CD8-positive, alpha-beta memory T cell (primary cell): ENCODE data around the gene KLK14. TPM values are rescaled to one million over a fixed set of nuclear protein-coding genes. Genes with fewer than 3 reads are reported as not detected.

Source experiments
- CTCF ChIA-PET: fragments of 350-600 bp; sonication (Branson Sonifier 250); formaldehyde crosslinking; loops from one replicate; lab custom pipeline; 2021; ENCODE audit warnings: antibody characterized with exemption; lab: Charles Lee
- POLR2A ChIA-PET: fragments of 350-600 bp; sonication (Branson Sonifier 250); formaldehyde crosslinking; loops from one replicate; lab custom pipeline; 2021; ENCODE audit warnings: antibody characterized with exemption; lab: Charles Lee
- DNase-seq, 5 donors: peaks; one replicate each; pipeline versions ENCODE4 v3.0.0 to v3.0.0-alpha.2; 2020 to 2022; ENCODE audit warnings: mixed read lengths in 1 of 5
- H3K27ac ChIP-seq: one replicate; pipeline ENCODE4 v1.7.0; 2013; ENCODE audit warnings: low read depth, mild to moderate bottlenecking, low read length, moderate library complexity
- H3K27me3 ChIP-seq: 2 replicates; pipeline ENCODE4 v1.7.0; 2013; ENCODE audit warnings: low read length, mild to moderate bottlenecking; ENCODE audit not compliant: insufficient read depth, poor library complexity, severe bottlenecking
- H3K36me3 ChIP-seq: 2 replicates; pipeline ENCODE4 v1.7.0; 2013; ENCODE audit warnings: mild to moderate bottlenecking, low read length, moderate library complexity; ENCODE audit not compliant: insufficient read depth
- H3K4me1 ChIP-seq: 2 replicates; pipeline ENCODE4 v1.7.0; 2013; ENCODE audit warnings: mild to moderate bottlenecking, low read length, moderate library complexity; ENCODE audit not compliant: insufficient read depth
- H3K4me3 ChIP-seq: 2 replicates; pipeline ENCODE4 v1.7.0; 2013; ENCODE audit warnings: mild to moderate bottlenecking, low read length
- H3K9me3 ChIP-seq: 2 replicates; pipeline ENCODE4 v1.7.0; 2013; ENCODE audit warnings: mild to moderate bottlenecking, low read length
- H3K27ac Mint-ChIP-seq, 8 donors: one replicate each; pipeline ENCODE4 v1.8.0; 2020 to 2021; ENCODE audit warnings: mixed read lengths in 8 of 8, mild to moderate bottlenecking in 6 of 8, inconsistent platforms in 3 of 8, moderate library complexity in 3 of 8
- H3K27me3 Mint-ChIP-seq, 2 donors: one replicate each; pipeline ENCODE4 v1.8.0; 2020 to 2021; ENCODE audit warnings: mixed read lengths in 2 of 2, mild to moderate bottlenecking in 1 of 2, moderate library complexity in 1 of 2
- H3K36me3 Mint-ChIP-seq, 3 donors: one replicate each; pipeline ENCODE4 v1.8.0; 2020 to 2021; ENCODE audit warnings: mixed read lengths in 3 of 3, inconsistent platforms in 1 of 3, mild to moderate bottlenecking in 1 of 3
- H3K4me1 Mint-ChIP-seq, 3 donors: one replicate each; pipeline ENCODE4 v1.8.0; 2020 to 2021; ENCODE audit warnings: mixed read lengths in 3 of 3, inconsistent platforms in 1 of 3, mild to moderate bottlenecking in 1 of 3
- H3K4me3 Mint-ChIP-seq, 7 donors: one replicate each; pipeline ENCODE4 v1.8.0; 2020 to 2021; ENCODE audit warnings: mixed read lengths in 7 of 7, mild to moderate bottlenecking in 6 of 7, moderate library complexity in 4 of 7, inconsistent platforms in 2 of 7
- H3K9me3 Mint-ChIP-seq, 5 donors: one replicate each; pipeline ENCODE4 v1.8.0; 2020 to 2022; ENCODE audit warnings: mixed read lengths in 5 of 5, mild to moderate bottlenecking in 3 of 5, moderate library complexity in 2 of 5, inconsistent platforms in 1 of 5
- polyA plus RNA-seq: library from polyadenylated mRNA; unstranded; fragments of 300-500 nt; fragmentation: Illumina TruSeq; gene quantifications from one replicate; pipeline ENCODE4 v1.2.3, GENCODE V29; 2021
- total RNA-seq, 2 experiments: library from RNA; stranded (reverse); gene quantifications; one replicate each; pipeline ENCODE4 v1.2.3, GENCODE V29; 2021

The KLK14 gene
- total and polyA plus RNA-seq, 3 experiments from 2014 or later: 0.26 to 0.31 TPM; not detected in 1

DNA sequence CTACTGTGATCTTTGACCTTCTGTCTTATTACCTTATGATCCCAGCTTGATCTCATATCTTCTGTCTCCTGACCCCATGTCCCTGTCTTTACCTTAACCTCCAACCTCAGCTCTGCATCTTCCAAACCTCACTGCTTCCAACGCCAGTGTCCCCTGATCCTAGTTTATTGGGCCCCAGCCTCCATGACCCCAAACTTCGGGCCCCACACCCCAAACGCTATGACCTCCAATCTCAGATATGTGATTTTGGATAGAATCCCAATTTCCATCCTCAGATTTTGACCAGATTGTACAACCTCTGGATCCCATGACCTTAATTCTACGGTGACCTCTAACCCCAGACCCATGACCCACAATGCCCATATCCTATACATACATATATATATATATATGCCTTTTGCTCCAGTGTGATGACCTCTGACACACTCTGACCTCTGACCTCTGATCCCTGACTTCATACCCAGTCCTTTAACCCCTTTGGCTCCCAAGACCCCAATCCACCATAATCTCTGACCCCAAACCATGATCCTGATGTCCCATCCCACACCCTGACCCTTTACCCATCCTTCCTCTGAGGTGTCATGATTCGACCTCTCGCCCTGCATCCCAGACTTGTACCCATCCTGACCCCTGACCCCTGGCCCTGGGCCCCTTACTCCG, 51.3 kb downstream of the KLK14 start:
- Mint-ChIP-seq H3K9me3 (no peaks in the 10 kb centered on the region), H3K27me3 (peaks cover 40 to 49% of the 10 kb centered on the region in 2 donors), H3K27ac (peak overlapping the region in 2 of 8 donors; percentile 59 to 62), H3K36me3 (no peaks in the 10 kb centered on the region), H3K4me3 (no peak overlapping the region), H3K4me1 (no peaks in the 10 kb centered on the region)
- Histone ChIP-seq H3K4me1 (no peaks in the 10 kb centered on the region), H3K4me3 (no peak overlapping the region), H3K36me3 (no peaks in the 10 kb centered on the region), H3K27me3 (peaks cover 5% of the 10 kb centered on the region), H3K9me3 (no peaks in the 10 kb centered on the region), H3K27ac (no peak overlapping the region)
- ChIA-PET POLR2A (no interaction called here), CTCF (no interaction called here)
- DNase-seq: no peak

DNA sequence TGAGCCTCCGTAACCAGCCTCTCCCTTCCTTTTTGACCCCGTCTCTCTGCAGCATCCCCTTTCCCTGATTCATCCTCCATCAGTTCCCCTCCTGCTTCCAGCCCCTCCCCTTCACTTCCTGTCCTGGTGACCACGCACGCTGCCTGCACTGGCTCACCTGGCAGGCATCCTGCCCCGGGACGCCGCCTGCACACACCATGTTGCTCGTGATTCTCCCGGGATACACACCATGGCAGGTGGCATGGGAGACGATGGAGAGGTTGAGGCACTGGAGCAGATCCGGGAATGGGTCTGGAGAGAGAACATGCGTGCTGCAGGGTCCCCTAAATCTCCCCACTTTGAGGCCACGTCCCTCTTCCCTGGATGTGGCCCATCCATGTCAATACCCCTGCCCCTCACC, 52.1 kb downstream of the KLK14 start:
- H3K27me3 ChIP-seq: peaks cover 5% of the 10 kb centered on the region
- Mint-ChIP-seq H3K4me1 (no peaks in the 10 kb centered on the region), H3K9me3 (no peaks in the 10 kb centered on the region)

DNA sequence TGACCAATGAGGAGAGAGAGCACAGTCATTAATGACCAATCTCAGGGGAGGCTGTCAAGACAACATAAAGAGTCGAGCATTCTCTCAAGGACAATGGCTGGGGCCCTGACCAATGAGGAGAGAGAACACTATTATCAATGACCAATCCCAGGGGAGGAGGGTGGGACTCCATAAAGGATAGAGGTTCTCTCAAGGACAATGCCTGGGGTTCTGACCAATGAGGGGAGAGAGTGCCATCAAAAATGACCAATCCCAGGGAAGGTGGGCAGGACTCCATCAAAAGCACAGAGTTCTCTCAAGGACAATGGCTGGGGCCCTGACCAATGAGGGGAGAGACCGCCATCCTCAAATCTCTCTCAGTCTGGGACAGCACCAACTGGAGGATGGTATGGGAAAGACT, 53.0 kb downstream of the KLK14 start:
- CTCF ChIA-PET: no interaction called here
- Mint-ChIP-seq H3K27ac (no peak overlapping the region), H3K4me1 (no peaks in the 10 kb centered on the region), H3K36me3 (no peaks in the 10 kb centered on the region), H3K27me3 (peaks cover 41 to 53% of the 10 kb centered on the region in 2 donors), H3K4me3 (no peak overlapping the region), H3K9me3 (no peaks in the 10 kb centered on the region)
- H3K4me1 ChIP-seq: no peaks in the 10 kb centered on the region
- no peaks in the 10 kb centered on the region for H3K36me3 ChIP-seq
- no peak overlapping the region for H3K27ac ChIP-seq
- peaks cover 9% of the 10 kb centered on the region for H3K27me3 ChIP-seq
- no peak for DNase-seq
- H3K9me3 ChIP-seq: no peaks in the 10 kb centered on the region
- no peak overlapping the region for H3K4me3 ChIP-seq
- POLR2A ChIA-PET: no interaction called here

More for the DNA sequence above, 52.1 kb downstream of the KLK14 start:
- Mint-ChIP-seq H3K36me3 (no peaks in the 10 kb centered on the region), H3K27me3 (peaks cover 39 to 49% of the 10 kb centered on the region in 2 donors), H3K4me3 (no peak overlapping the region), H3K27ac (no peak overlapping the region)
- H3K9me3 ChIP-seq: no peaks in the 10 kb centered on the region
- no peaks in the 10 kb centered on the region for H3K36me3 ChIP-seq
- no peaks in the 10 kb centered on the region for H3K4me1 ChIP-seq
- no peak overlapping the region for H3K27ac ChIP-seq
- ChIA-PET POLR2A (no interaction called here), CTCF (no interaction called here)
- no peak for DNase-seq
- H3K4me3 ChIP-seq: no peak overlapping the region

Other genes with a start within 250 kb of the KLK14 start
- not detected for gene KLK15, start 249.3 kb downstream of the KLK14 start, total RNA-seq
- not detected for gene KLK15, start 249.3 kb downstream of the KLK14 start, polyA plus RNA-seq
- not detected for gene KLK3, start 228.0 kb downstream of the KLK14 start, total RNA-seq
- not detected for gene KLK3, start 228.0 kb downstream of the KLK14 start, polyA plus RNA-seq
- gene KLK2, start 209.4 kb downstream of the KLK14 start, total RNA-seq: not detected
- gene KLK2, start 209.4 kb downstream of the KLK14 start, polyA plus RNA-seq: not detected
- not detected for gene KLK4, start 171.5 kb downstream of the KLK14 start, total RNA-seq
- gene KLK4, start 171.5 kb downstream of the KLK14 start, polyA plus RNA-seq: not detected
- gene KLK5, start 129.8 kb downstream of the KLK14 start, total RNA-seq: not detected
- not detected for gene KLK5, start 129.8 kb downstream of the KLK14 start, polyA plus RNA-seq
- gene KLK6, start 113.3 kb downstream of the KLK14 start, total RNA-seq: not detected
- gene KLK6, start 113.3 kb downstream of the KLK14 start, polyA plus RNA-seq: not detected
- gene KLK7, start 99.0 kb downstream of the KLK14 start, total RNA-seq: not detected
- gene KLK7, start 99.0 kb downstream of the KLK14 start, polyA plus RNA-seq: not detected
- not detected for gene KLK8, start 81.3 kb downstream of the KLK14 start, total RNA-seq
- not detected for gene KLK8, start 81.3 kb downstream of the KLK14 start, polyA plus RNA-seq
- gene KLK10, start 63.2 kb downstream of the KLK14 start, total RNA-seq: not detected
- not detected for gene KLK10, start 63.2 kb downstream of the KLK14 start, polyA plus RNA-seq
- not detected for gene KLK11, start 56.3 kb downstream of the KLK14 start, total RNA-seq
- gene KLK11, start 56.3 kb downstream of the KLK14 start, polyA plus RNA-seq: not detected
- not detected for gene KLK12, start 47.9 kb downstream of the KLK14 start, total RNA-seq
- not detected for gene KLK12, start 47.9 kb downstream of the KLK14 start, polyA plus RNA-seq
- not detected for gene KLK13, start 17.8 kb downstream of the KLK14 start, total RNA-seq
- not detected for gene KLK13, start 17.8 kb downstream of the KLK14 start, polyA plus RNA-seq
- gene CTU1, start 25.5 kb upstream of the KLK14 start, total RNA-seq: 10 to 100 TPM; 11.0 to 13.4 TPM
- 8.8 TPM for gene CTU1, start 25.5 kb upstream of the KLK14 start, polyA plus RNA-seq
- gene SIGLEC9, start 42.0 kb upstream of the KLK14 start, total RNA-seq: under 1 TPM; 0.46 to 0.93 TPM
- gene SIGLEC9, start 42.0 kb upstream of the KLK14 start, polyA plus RNA-seq: 3.6 TPM
- under 1 TPM; 0.42 to 0.46 TPM for gene SIGLEC7, start 59.4 kb upstream of the KLK14 start, total RNA-seq
- 2.5 TPM for gene SIGLEC7, start 59.4 kb upstream of the KLK14 start, polyA plus RNA-seq
- gene CD33, start 142.2 kb upstream of the KLK14 start, total RNA-seq: under 1 TPM; 0.47 to 0.70 TPM
- gene CD33, start 142.2 kb upstream of the KLK14 start, polyA plus RNA-seq: not detected
- not detected for gene SIGLECL1, start 168.2 kb upstream of the KLK14 start, total RNA-seq
- not detected for gene SIGLECL1, start 168.2 kb upstream of the KLK14 start, polyA plus RNA-seq
- gene IGLON5, start 228.8 kb upstream of the KLK14 start, total RNA-seq: under 1 TPM; 0.09 TPM
- not detected for gene IGLON5, start 228.8 kb upstream of the KLK14 start, polyA plus RNA-seq